Stimulated activated CD8-positive, alpha-beta memory T cell treated with anti-CD3 and anti-CD28 coated beads, Interleukin-15, amount 100 ng/mL, for 1 hour (primary cell): ENCODE results near the gene CFAP20DC.
"Not testable (repeated sequence)": the region's sequence is repeated elsewhere in the genome, so short reads cannot be mapped to it uniquely, and the experiment has no call there.

Experiments used
- DNase-seq: peaks from one replicate; pipeline ENCODE4 v3.0.0-alpha.2; 2020; ENCODE audit warnings: low read depth

CFAP20DC gene

GRCh38 chr3:59049671-59050331, at the start of gene CFAP20DC:
Gene CFAP20DC (minus strand): TSS chr3:59050025. CDS start chr3:59049631, 394 bp downstream.
- peak; percentile 72 for DNase-seq

GRCh38 chr3:59098516-59098915, 48.7 kb upstream of the CFAP20DC start:
- DNase-seq: not testable (repeated sequence)

DNA sequence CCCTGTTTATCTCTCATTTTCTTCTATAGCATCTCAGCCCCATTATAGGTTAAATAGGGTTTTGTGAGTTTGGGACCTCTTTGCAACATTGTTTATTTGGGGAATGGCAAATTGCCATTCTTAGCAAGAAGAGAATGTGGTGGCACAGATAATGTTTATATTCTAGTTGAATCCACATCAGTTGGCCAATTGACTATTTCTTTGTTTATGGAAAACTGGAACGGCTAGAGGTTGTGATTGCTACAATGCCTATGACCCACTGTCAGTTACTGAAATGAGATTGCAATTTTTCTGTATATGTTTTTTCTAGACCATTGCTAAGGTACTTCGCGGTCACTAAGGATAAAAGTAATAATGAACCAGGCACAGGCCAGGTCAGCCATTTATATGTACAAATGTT, 44.6 kb upstream of the CFAP20DC start:
- DNase-seq: no peak

GRCh38 chr3:59093521-59093920, 43.7 kb upstream of the CFAP20DC start:
- DNase-seq: no peak

DNA sequence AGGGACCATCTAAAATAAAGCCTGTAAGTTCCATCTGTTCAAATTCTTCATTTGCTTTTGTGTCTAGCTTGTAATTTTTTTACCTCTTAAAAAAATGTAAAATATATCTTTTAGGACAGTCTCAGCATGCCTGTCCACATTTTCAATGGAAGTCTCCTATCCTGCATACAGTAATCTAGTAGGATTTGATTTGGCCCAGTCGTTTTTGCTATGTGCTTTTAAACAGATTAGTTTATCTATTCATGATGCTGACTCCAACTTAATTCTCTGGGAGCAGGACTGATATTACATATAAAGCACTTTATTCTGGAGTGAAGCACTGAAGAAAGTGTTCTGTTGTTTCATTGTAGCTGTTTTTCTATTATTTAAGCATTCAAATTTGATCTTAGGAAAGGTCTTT, 38.9 kb upstream of the CFAP20DC start:
- DNase-seq: no peak

DNA sequence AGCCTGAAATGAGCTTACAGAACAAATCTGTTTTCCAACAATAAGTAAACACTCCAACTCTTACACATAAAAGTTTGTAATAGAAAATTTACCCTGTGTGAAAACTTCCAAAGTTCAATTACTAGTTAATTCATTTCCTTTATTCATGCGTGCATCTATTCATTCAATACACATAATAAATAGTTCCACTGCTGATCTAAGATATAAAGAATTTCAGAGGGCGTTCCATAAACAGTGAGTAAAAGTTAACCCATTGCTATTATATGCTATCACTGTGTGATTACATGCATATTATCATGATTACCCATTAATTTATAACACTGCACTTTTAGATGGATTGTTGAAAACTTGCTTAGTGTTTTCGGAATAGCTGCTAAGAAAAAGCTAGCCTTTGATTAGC, 36.2 kb upstream of the CFAP20DC start:
- DNase-seq: no peak

- DNase-seq: no peak
Measured at GRCh38 chr3:59084583-59084982, 34.8 kb upstream of the CFAP20DC start.

DNA sequence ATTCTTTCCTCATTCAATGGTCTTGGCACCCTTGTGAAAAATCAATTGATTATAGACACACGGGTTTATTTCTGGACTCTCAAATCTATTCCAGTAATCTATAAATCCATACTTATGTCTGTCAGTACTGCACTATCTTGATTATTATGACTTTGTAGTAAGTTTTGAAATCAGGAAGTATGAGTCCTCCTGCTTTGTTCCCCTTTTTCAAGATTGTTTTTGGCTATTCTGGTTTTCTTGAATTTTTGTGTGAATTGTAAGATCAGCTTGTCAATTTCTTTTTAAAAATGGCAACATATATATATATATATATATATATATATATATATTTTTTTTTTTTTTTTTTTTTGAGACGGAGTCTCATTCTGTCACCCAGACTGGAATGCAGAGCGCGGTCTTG, 32.3 kb upstream of the CFAP20DC start:
- DNase-seq: no peak

DNA sequence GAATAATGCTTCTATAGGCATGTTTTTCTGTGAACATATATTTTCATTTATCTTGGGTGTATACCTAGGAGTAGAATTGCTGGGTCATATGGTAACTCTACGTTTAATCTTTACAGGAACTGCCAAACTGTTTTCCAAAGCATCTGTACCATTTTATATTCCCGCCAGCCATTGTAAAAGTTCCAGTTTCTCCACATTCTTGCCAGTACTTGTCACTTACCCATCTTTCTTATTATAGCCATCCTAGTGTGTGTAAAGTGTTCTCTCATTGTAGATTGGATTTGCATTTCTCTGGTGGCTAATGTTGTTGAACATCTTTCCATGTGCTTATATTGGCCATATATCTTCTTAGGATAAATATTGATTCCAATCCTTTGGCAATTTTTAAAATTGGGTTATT, 31.2 kb upstream of the CFAP20DC start:
- no peak for DNase-seq

DNA sequence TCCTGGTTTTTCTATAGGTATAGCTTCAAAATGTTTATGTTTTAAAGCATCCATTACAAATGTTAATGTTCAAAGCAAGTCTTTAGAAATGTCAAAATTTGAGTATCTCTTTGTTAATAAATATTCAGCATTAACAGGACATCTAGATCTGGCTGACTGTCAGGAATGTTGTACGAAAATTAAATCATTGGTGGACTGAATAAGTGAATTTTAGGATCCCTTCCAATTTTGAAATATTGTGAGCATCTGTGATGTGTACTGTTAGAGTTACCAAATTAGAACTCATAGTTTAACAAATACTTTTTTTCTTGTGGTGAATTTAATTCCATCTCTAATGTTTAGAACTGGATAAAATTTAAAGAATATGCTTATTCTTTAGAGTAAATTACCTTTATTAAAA, 30.1 kb upstream of the CFAP20DC start:
- no peak for DNase-seq

DNA sequence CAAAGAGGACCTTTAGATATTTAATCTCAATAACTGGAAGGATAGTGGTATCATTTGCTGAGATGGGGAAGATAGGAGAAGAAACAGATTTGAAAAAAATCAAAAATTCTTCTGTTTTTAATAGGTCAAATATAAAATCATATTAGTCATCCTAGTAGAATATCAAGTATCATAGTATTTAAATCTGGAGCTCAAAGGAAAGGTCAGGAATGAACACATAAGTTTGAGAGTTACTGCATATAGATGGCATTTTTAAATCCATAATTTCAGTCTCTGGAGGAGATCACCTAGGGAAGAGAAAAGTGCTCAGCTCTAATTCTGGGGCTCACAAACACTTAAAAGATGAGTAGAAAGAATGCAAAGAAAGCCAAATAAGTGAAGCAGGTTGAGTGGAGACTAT, 24.9 kb upstream of the CFAP20DC start:
- no peak for DNase-seq

DNA sequence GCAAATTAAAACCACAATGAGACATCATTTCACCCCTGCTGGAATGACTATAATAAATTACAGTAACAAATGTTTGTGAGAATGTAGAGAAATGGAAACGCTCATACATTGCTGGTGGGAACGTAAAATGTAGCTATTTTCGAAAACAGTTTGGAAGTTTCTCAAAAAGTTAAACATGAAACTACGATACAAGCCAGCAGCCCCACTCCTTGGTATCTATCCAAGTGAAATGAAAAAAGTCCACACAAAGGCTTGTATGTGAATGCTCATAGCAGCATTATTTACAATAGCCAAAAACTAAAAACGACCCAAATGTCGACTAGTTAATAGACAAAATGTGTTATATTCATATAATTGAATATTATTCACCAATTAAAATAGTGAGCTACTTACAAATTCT, 22.9 kb upstream of the CFAP20DC start:
- no peak for DNase-seq

DNA sequence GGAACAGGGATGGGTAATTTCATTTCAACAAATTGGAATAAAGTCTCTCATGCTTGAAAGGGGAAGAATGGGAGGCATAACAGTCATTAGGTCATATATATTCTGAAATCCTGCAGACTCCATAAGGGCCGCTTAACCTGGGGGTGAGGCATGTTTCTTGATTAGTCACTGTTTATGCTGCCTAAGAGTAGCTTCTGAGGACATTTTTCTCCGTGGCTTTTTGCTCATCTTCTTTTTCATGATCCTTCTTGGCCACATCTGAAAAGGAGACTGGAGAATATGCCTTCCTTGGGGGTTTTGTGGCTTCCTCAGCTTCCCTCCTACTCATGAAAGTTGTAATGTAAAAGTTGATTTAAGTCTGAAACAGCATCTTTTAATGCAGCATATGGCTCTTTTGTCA, 20.0 kb upstream of the CFAP20DC start:
- no peak for DNase-seq

DNA sequence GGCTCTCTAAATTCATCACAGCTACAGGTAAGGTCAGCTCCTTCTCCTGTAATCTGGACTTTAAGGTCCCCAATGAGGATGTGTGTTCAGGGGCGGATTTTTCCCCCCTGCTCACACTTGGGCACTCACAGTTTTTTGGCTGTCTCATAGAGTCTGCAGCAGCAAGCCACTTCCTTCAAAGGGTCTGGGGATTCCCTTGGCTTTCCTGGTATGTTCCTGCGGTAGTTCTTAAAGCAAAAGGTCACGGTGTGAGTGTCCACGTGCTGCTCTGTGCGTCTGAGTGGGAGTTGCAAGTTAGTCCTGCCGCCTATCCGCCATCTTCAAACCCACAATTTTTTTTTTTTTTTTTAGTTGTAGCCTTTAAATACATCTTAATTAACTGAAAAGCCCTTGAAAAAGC, 15.4 kb upstream of the CFAP20DC start:
- DNase-seq: no peak

GRCh38 chr3:59064728-59065127, 14.9 kb upstream of the CFAP20DC start:
- DNase-seq: no peak

DNA sequence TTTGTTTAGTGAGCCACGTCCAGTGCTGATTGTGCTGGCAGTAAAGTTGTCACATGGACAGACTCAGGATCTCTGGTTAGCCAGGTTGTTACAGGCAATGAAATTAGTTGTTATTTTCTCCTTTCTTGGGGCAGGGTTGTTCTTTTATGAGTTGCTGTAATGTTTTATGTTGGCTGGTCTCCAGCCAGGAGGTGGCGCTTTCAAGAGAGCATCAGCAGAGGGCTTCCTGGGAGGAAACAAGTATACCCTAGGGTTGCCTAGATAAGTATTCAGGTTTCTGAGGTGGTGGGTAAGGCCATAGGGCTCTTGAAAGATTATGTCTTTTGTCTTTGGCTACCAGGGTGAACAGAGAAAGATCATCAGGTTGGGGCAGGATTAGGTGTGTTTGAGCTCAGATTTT, 14.5 kb upstream of the CFAP20DC start:
- no peak for DNase-seq

DNA sequence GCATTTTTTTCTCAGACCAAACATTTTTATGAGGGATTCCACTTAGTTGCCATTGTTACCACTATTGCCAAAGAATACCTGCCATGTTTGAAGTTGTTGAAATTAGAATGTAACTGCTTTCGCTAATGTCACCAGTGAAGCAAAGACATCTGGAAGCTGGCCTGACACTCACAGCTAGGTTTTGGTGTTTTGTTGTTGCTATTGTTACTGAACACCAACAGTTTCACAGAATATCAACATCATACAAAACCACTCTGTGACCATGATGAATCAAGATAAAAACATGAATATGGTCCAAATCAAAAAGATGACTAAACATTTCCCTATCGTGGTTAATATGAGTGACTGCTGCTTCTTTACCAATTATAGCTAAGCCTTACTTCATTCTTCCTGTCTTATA, 6.9 kb upstream of the CFAP20DC start:
- no peak for DNase-seq

- DNase-seq: no peak
Measured at GRCh38 chr3:59052803-59053411, 3.1 kb upstream of the CFAP20DC start.

DNA sequence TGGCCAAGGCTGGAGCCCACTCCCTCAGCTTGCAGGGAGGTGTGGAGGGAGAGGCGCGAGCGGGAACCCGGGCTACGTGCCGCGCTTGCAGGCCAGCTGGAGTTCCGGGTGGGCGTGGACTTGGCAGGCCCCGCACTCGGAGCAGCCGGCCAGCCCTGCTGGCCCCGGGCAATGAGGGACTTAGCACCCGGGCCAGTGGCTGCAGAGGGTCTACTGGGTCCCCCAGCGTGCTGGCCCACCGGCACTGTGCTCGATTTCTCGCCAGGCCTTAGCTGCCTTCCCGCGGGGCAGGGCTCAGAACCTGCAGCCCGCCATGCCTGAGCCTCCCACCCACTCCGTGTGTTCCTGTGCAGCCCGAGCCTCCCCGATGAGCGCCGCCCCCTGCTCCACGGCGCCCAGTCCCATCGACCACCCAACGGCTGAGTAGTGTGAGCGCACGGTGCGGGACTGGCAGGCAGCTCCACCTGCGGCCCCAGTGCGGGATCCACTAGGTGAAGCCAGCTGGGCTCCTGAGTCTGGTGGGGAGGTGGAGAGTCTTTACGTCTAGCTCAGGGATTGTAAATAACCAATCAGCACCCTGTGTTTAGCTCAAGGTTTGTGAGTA, 1.1 kb upstream of the CFAP20DC start:
- not testable (repeated sequence) for DNase-seq

DNA sequence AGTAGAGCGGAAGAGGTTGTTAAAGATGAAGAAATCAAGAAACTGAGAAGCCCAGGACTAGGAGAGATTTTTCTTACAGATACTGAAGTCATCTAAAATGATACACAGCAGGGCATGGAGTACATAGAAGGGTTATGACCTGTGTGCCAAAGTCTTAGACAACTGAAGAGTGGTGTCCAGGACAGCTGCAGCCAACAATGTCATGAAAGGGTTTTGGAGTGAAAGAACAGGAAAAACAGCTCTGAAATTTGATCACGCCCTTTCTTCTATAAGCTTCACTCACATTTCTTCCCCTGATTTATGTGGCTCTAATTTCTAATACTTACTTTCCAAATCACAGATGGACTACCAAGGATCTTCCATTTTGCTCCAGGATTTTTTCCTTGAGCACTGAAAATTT, 3.0 kb downstream of the CFAP20DC start:
- DNase-seq: no peak

- DNase-seq: no peak
Measured at GRCh38 chr3:59043391-59043790, 6.4 kb downstream of the CFAP20DC start.

DNA sequence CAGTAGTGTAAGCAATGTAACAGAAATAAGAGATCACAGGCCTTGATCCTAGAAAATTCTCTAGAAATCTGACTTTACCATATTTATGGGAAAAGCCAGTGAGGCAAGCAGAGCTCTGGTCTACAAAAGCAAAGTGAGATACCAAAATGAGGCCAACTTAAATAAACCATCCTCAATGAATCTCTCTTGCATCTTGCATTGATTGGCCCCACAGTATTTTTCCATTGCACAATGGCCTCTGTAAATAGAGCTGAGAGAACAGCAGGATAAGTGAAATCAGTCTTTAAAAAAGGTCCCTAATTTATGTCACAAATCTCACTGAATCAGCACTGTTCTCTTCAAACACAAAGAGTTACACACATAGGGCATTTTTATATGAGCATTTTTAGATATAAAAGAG, 8.9 kb downstream of the CFAP20DC start:
- DNase-seq: no peak

- no peak for DNase-seq
Measured at GRCh38 chr3:59027607-59028006, 22.2 kb downstream of the CFAP20DC start.

DNA sequence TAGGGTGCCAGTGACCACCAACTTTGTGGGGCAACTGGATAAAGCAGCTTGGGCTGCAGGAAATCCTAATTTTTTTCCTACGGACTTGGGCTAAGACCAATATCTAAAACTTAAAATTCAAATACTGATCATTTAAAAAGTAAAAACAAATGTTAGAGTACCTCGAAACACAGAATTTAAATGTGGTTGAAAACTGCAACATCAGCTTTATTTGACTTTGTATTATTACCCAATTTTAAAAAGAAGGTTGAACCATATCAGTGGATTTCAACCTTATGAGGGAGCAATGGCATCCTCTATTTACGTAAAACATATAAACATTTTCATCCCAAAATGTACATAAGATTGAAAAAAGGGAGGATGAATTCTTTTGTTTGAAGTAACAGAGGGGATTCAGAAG, 26.2 kb downstream of the CFAP20DC start:
- DNase-seq: no peak
